Heart right ventricle (tissue), 16 donors: ENCODE measurements around the gene RPGR. TPM values are rescaled to one million over a fixed set of nuclear protein-coding genes. Genes with fewer than 3 reads are reported as not detected.

ENCODE experiments used
- ATAC-seq, 8 donors: fragments of 200-7000 bp; cut with Tn5 transposase; one replicate each; pipeline ENCODE4 v1.9.1; 2020; ENCODE audit warnings: mild to moderate bottlenecking in 8 of 8, moderate library complexity in 8 of 8, moderate number of reproducible peaks in 1 of 8
- DNase-seq, 2 donors: peaks; one replicate each; pipeline ENCODE4 v3.0.0-alpha.2; 2020
- H3K27ac ChIP-seq, 10 donors: fragments of 200-600 bp; sonication (generic) in 2 of 10; one replicate each; pipeline versions ENCODE4 v1.5.0 to v1.8.0; 2020 to 2022; ENCODE audit warnings: mild to moderate bottlenecking in 3 of 10
- H3K27me3 ChIP-seq, 7 donors: fragments of 200-600 bp; one replicate each; pipeline ENCODE4 v1.8.0; 2021 to 2022; ENCODE audit warnings: mild to moderate bottlenecking in 2 of 7
- H3K36me3 ChIP-seq, 9 donors: fragments of 200-600 bp; sonication (generic) in 1 of 9; one replicate each; pipeline versions ENCODE4 v1.5.0 to v1.8.0; 2020 to 2022; ENCODE audit warnings: mild to moderate bottlenecking in 2 of 9
- H3K4me1 ChIP-seq, 9 donors: fragments of 200-600 bp; sonication (generic) in 1 of 9; one replicate each; pipeline versions ENCODE4 v1.5.0 to v1.8.0; 2020 to 2022; ENCODE audit warnings: mild to moderate bottlenecking in 4 of 9
- H3K4me3 ChIP-seq, 10 donors: fragments of 200-600 bp; sonication (generic) in 2 of 10; one replicate each; pipeline versions ENCODE4 v1.5.0 to v1.8.0; 2020 to 2022; ENCODE audit warnings: mild to moderate bottlenecking in 7 of 10, moderate library complexity in 2 of 10
- H3K9me3 ChIP-seq, 11 donors: fragments of 200-600 bp in 10 of 11; sonication (generic) in 2 of 11; one replicate each; pipeline versions ENCODE4 v1.5.0 to v1.8.0; 2013 to 2022; ENCODE audit warnings: mild to moderate bottlenecking in 2 of 11, control low read depth in 1 of 11, moderate library complexity in 1 of 11
- CTCF ChIP-seq, 9 donors: fragments of 200-600 bp; sonication (generic) in 2 of 9; IDR thresholded peaks; one replicate each; pipeline versions ENCODE4 v1.5.0 to v1.8.0; 2021 to 2022; ENCODE audit warnings: antibody characterized with exemption in 9 of 9, mild to moderate bottlenecking in 5 of 9, moderate library complexity in 1 of 9
- WGBS, 2 donors: extraction: QIAGEN DNeasy Blood & Tissue Kit; methylation state at CpG; one replicate each; pipeline ENCODE4 v1.1.7; 2013; ENCODE audit warnings: inconsistent platforms in 1 of 2; 5-methylcytosine and 5-hydroxymethylcytosine counted together
- intact Hi-C, 10 donors: fragments of 100-400 bp; cut with DNase I; formaldehyde crosslinking; loops; one replicate each; pipeline versions ENCODE4 v1.11.1 to v1.14.2; 2022
- polyA plus RNA-seq, 2 donors: library from polyadenylated mRNA; stranded (reverse); fragments of 200-250 nt; gene quantifications; one replicate each; pipeline ENCODE4 v1.2.3, GENCODE V29; 2013
- total RNA-seq, 10 donors: library from RNA; stranded (reverse); fragmentation: NEBNext Ultra II Directional in 3 of 10; extraction: Animal tissue kit (Norgen Biotek cat#: 25700) in 3 of 10; gene quantifications; one replicate each; pipeline versions ENCODE4 v1.2.1 to v1.2.4, GENCODE V29; 2021 to 2023
- donor health status: Arrhythmogenic right ventricular cardiomyopathy.
- donor health status: ischemic (EF 13 %, LVEDD 7.1; RV severe dilation, severe dysfunction).
- donor health status: healthy with polysubstance abuse.
- donor health status: DM: no; HTN: yes; CAD: no.
- donor health status: DM: no; HTN: no; CAD: no.
- donor health status: ischemic (EF 25% LVEDD 6.9; RV normal size, moderate dysfunction).
- donor health status: ischemic (EF 25% LVEDD 5.7; RV mildly dilated, moderate dysfunction).
- donor health status: healthy.
- donor health status: DM: yes; HTN: yes; CAD: no.
- donor health status: Ischemic cardiomyopathy.
- donor health status: ischemic (EF 35%, LVEDD 5.7; RV mildly dilated, moderate dysfunction).
- donor health status: nonischemic (EF 11% LVEDD 7.7; RV severe dilation, severe dysfunction).
- donor health status: DM: yes; HTN: yes; CAD: no.
- donor health status: PGD.
- donor health status: ischemic (EF 29% LVEDD 5.4; RV normal size, mild dysfunction).
- donor health status: nonischemic (EF 23%, LVEDD 6.1; RV moderate dilation, normal function).

The RPGR gene
- total and polyA plus RNA-seq, 12 donors: 3.8 to 30.3 (median 6.0) TPM

DNA sequence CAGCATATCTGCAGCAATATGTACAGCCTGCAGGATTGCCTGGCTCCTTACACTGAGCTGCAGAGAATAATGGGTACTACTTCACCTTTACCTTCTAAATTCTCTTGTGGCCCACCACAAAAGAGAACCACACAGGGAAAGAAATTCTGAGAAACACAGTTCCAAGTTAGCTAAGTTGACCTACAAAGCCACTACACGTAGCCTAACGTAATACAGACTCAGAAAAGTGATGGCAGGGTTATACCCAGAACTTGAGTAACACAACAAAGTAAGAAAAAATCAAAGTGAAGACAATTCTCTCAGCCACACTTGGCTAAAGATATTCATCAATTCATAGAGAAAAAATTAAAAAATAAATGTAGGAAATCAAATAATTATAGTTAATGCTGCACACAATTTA, 80.3 kb downstream of the RPGR start:
- Histone ChIP-seq H3K36me3 (no peaks in the 10 kb centered on the region), H3K4me3 (no peak overlapping the region), H3K27me3 (peaks cover 0 to 6% (median 0%) of the 10 kb centered on the region in 7 donors), H3K9me3 (no peaks in the 10 kb centered on the region), H3K27ac (no peak overlapping the region), H3K4me1 (no peaks in the 10 kb centered on the region)
- 95 to 97% methylated on average over 2 of the region's 2 CpGs for WGBS, 2 donors
- ATAC-seq (no peak), DNase-seq (no peak)
- no peak for TF ChIP-seq CTCF (IDR thresholded peaks at IDR 0.05)
- intact Hi-C loops: no loop called here

DNA sequence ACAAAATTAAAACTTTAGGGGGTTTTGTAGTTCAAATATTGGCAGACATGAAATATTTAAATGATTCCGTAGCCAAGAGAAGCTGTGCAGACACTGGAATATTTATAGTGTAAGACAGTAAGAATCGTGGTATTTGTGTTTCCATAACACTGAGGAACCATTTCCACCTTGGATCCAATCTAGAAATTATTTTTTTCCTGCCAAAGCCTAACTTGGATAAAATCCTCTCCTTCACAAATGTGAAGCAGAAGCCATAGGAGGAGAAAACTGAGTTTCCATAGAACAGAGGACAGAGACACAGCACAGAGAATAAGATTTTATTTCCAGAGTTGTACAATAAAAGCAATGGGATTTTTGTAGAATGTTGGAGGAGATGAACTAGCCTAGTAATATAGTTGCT, 86.8 kb downstream of the RPGR start:
- Histone ChIP-seq H3K36me3 (no peaks in the 10 kb centered on the region), H3K4me1 (no peaks in the 10 kb centered on the region), H3K9me3 (no peaks in the 10 kb centered on the region), H3K27me3 (peaks cover 0 to 25% (median 0%) of the 10 kb centered on the region in 7 donors), H3K4me3 (no peak overlapping the region), H3K27ac (no peak overlapping the region)
- ATAC-seq (no peak), DNase-seq (no peak)
- intact Hi-C loops: no loop called here
- TF ChIP-seq CTCF (IDR thresholded peaks at IDR 0.05): no peak
- 81 to 89% methylated on average over 2 of the region's 2 CpGs for WGBS, 2 donors

- WGBS, 2 donors: 94 to 96% methylated on average over 6 of the region's 6 CpGs
- intact Hi-C loops: no loop called here
- Histone ChIP-seq H3K9me3 (no peaks in the 10 kb centered on the region), H3K27me3 (peaks cover 0 to 22% (median 0%) of the 10 kb centered on the region in 7 donors), H3K4me3 (no peak overlapping the region), H3K36me3 (no peaks in the 10 kb centered on the region), H3K4me1 (peaks cover 0 to 24% (median under 1%) of the 10 kb centered on the region in 9 donors), H3K27ac (no peak overlapping the region)
- DNase-seq: no peak
- ATAC-seq: no peak
- no peak for TF ChIP-seq CTCF (IDR thresholded peaks at IDR 0.05)
Measured at GRCh38 chrX:38236901-38237615, 90.3 kb downstream of the RPGR start.

DNA sequence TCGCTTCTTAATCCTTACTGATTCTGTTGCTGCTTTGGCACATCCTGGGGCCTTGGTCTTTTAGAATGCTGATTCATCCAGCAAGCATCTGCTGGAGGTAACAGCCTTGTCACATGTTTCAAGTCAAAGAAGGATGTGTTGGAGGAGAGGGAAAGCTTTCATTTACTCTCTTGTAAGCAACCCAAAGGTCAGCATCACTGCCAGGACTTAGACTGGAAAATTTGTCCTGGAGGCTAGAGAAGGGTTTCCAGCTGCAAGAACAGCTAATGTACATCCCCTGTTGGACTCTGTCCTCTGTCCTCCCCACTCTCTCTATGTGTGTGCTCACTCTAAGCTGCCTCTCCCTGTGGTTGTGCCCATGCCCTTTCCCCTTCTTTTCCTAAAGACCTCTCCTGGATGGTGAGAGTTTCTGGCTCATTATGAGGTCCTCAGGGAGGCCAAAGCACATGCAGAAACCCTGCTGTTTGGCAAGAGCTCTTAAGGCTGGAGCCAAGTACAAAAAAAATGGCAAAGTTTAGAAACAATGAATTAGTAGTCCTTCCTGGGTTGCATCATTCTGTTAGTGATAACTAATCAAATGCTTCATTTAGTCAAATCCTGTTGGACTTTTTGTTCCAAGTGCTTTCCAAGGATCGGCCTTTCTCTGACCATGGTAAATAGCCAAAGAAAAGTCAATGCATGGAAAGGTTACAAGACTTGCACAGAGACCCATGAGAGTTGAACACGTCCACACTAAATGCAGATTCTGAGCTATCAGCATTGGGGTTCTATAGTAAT, 93.2 kb downstream of the RPGR start:
- ATAC-seq: peak; percentile 66 to 89 (median 79)
- Histone ChIP-seq H3K27ac (peak overlapping the region in 9 of 10 donors; percentile 9 to 34 (median 22)), H3K9me3 (no peaks in the 10 kb centered on the region), H3K4me3 (no peak overlapping the region), H3K4me1 (peaks cover 0 to 24% (median 6%) of the 10 kb centered on the region in 9 donors), H3K36me3 (no peaks in the 10 kb centered on the region), H3K27me3 (peaks cover 0 to 18% (median 0%) of the 10 kb centered on the region in 7 donors)
- DNase-seq: peak in 1 of 2 donors; percentile 17
- TF ChIP-seq CTCF (IDR thresholded peaks at IDR 0.05): no peak
- 39 to 40% methylated on average over 3 of the region's 3 CpGs for WGBS, 2 donors
- intact Hi-C loops: no loop called here
